Thoracic aorta (tissue), 2 donors: ENCODE results near the gene TCF7L2. TPM values are rescaled to one million over a fixed set of nuclear protein-coding genes. Genes with fewer than 3 reads are reported as not detected.
A peak's percentile ranks its signal among the peaks of the same experiment; 100 is the strongest.

Source experiments
- ATAC-seq: fragments of 150-250 bp; one replicate; pipeline ENCODE4 v1.8.0; 2017; ENCODE audit warnings: low read depth; ENCODE audit not compliant: insufficient number of reproducible peaks, low FRiP score
- DNase-seq: peaks from one replicate; pipeline ENCODE4 v3.0.0-alpha.2; 2020; ENCODE audit warnings: low spot score
- H3K27ac ChIP-seq, 2 donors: fragments of 200-600 bp; sonication (generic); 1 replicate in 1 of 2; 2 replicates in 1 of 2; pipeline ENCODE4 v1.5.1; 2016; ENCODE audit warnings: mild to moderate bottlenecking in 2 of 2, moderate library complexity in 2 of 2
- H3K27me3 ChIP-seq: fragments of 200-600 bp; sonication (generic); replicated peaks from 2 replicates; pipeline ENCODE4 v1.6.0; 2016; ENCODE audit warnings: mild to moderate bottlenecking; ENCODE audit not compliant: insufficient read depth
- H3K36me3 ChIP-seq: fragments of 200-600 bp; sonication (generic); one replicate; pipeline ENCODE4 v1.5.1; 2016
- H3K4me1 ChIP-seq, 2 donors: fragments of 200-600 bp; sonication (generic); 1 replicate in 1 of 2; 2 replicates in 1 of 2; pipeline versions ENCODE4 v1.5.1 to v1.6.0; 2016; ENCODE audit warnings: low read depth in 2 of 2, mild to moderate bottlenecking in 1 of 2; ENCODE audit not compliant: control insufficient read depth in 1 of 2
- H3K4me3 ChIP-seq: fragments of 200-600 bp; sonication (generic); 2 replicates; pipeline ENCODE4 v1.5.1; 2016; ENCODE audit warnings: mild to moderate bottlenecking
- H3K9me3 ChIP-seq: fragments of 200-600 bp; sonication (generic); 2 replicates; pipeline ENCODE4 v1.5.1; 2016
- total RNA-seq, 2 donors: library from RNA; depleted of rRNA; stranded (reverse); fragments of >200 nt; gene quantifications; one replicate each; pipeline versions ENCODE4 v1.1.0 to v1.2.3, GENCODE V29; 2016
- TF ChIP-seq, protein P1 (sequence below): fragments of 200-600 bp; sonication (generic); IDR thresholded peaks from one replicate; pipeline ENCODE4 v1.5.1; 2019; ENCODE audit warnings: antibody characterized with exemption

TCF7L2 gene
- total RNA-seq, 2 donors from 2014 or later: 21.4 to 50.5 TPM

DNA sequence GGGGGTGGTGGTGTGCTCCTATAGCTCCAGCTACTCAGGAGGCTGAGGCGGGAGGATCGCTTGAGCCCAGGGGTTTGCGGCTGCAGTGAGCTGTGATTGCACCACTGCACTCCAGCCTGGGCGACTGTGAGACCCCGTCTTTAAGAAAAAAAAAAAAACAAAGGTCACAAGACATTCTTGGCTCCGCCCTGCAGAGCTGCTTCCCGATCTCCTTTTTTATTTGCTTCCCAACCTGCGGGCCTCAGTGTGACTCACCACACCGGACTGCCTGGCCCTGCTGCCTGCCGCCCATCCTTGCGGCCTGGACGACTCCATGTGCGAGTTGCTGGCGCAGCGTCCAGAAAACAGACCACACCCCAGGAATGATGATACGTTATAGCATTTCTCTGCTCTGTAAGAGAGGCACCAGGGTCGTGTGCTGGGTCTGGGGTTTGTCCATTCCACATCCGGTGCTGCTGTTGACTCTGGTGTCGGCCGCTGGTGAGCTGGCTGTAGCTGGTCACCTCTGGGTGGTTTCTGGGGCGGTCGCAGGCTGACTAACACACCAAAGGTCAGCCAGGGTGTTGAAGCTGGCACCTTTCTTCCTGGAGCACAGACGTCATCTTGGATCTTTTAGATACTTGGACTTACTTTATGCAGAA is 123.6 kb downstream of the TCF7L2 start:
- no peaks in the 10 kb centered on the region for H3K9me3 ChIP-seq
- peak overlapping the region; percentile 81 to 86 for H3K27ac ChIP-seq
- H3K27me3 ChIP-seq: no peaks in the 10 kb centered on the region
- TF ChIP-seq, protein P1, sequence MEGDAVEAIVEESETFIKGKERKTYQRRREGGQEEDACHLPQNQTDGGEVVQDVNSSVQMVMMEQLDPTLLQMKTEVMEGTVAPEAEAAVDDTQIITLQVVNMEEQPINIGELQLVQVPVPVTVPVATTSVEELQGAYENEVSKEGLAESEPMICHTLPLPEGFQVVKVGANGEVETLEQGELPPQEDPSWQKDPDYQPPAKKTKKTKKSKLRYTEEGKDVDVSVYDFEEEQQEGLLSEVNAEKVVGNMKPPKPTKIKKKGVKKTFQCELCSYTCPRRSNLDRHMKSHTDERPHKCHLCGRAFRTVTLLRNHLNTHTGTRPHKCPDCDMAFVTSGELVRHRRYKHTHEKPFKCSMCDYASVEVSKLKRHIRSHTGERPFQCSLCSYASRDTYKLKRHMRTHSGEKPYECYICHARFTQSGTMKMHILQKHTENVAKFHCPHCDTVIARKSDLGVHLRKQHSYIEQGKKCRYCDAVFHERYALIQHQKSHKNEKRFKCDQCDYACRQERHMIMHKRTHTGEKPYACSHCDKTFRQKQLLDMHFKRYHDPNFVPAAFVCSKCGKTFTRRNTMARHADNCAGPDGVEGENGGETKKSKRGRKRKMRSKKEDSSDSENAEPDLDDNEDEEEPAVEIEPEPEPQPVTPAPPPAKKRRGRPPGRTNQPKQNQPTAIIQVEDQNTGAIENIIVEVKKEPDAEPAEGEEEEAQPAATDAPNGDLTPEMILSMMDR: no peak
- DNase-seq (peak; percentile 82), ATAC-seq (peak; percentile 89)
- peaks cover 26 to 39% of the 10 kb centered on the region in 2 donors for H3K4me1 ChIP-seq
- peak overlapping the region; percentile 55 for H3K4me3 ChIP-seq
- H3K36me3 ChIP-seq: no peaks in the 10 kb centered on the region

DNA sequence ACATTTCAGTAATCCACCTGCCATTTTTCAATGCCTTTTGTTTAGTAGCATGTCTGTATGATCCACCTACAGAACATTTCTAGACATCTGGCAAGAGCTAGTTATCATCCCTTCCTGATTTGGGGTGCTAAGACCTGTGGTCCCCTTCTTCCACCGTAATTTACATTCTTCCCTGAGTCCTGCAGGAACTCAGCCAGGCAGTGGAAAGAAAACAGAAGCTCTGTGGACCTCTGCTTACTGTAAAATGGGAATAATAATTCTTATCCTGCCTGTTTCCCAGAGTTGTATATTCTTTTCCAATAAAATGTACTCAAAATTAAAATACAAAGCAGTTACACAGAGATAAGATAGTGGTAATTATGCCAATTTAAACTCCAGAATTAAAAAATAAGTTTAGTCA is 126.9 kb downstream of the TCF7L2 start:
- Histone ChIP-seq H3K4me3 (no peak overlapping the region), H3K4me1 (peaks cover 17 to 38% of the 10 kb centered on the region in 2 donors)

DNA sequence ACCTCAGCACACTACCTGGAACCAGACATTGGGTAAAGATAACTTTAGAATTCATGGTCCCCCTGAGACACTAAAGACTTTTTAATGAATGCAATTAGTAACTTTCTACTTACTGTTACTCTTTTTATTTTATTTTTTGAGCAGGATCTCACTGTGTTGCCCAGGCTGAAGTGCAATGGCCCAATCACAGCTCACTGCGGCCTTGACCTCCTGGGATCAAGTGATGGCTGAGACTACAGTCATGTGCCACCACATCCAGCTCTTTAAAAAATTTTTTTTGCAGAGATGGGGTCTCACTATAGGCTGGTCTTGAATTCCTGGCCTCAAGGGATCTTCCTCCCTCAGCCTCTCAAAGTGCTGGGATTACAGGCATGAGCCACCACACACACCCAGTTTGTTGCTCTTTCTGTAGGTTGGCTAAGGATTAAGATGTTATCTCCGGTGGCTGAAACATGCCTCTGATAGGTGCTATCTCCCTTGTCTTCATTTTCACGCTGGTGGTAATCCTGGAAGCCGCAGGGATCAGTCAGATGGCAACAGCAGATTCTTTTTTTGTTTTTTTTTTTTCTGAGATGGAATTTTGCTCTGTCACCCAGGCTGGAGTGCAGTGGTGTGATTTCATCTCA is 128.3 kb downstream of the TCF7L2 start:
- no peak overlapping the region for H3K4me3 ChIP-seq
- ATAC-seq: no peak
- DNase-seq: no peak

More for the DNA sequence above, 126.9 kb downstream of the TCF7L2 start:
- TF ChIP-seq, protein P1: no peak
- no peak for ATAC-seq
- no peak for DNase-seq
- Histone ChIP-seq H3K27ac (no peak overlapping the region), H3K36me3 (no peaks in the 10 kb centered on the region), H3K9me3 (no peaks in the 10 kb centered on the region), H3K27me3 (no peaks in the 10 kb centered on the region)

DNA sequence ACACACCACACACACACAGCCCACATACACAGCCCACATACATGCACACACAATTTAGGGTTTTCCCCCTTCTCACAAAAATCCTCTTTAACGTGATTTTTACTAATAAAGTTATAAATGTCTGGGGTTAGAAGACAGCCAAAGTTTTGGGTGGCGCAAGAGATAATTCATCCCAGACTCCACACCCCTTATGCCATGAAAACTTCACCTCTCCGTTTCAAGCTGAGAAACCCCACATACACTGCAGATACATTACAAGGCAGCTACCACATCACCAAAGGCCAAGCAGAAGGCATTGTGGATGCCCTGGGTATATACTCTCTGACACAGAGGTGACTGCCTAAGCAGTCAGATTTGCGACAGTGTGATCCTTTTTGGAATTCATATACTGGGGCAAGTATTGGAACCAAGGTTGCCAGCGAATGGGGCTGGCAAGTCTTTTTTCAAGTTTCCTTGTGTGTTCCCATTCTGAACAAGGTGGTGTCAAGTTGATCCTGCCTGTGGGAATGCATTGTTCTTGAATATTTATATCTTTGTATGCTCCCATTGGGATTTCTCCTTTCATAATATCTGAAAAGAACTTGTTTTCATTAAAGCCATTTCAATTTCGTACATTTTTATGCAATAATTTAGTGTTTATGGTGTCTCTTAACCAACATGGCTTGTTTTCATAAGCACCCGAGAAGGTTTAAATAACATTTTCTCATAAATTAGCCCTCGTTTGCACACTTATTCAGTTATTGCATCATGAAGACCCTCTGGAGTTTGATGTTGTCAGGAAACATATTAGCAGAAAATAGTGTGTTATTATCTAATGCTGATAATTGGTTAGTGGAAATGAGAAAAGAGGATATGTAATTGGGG is 130.2 kb downstream of the TCF7L2 start:
- DNase-seq (no peak), ATAC-seq (no peak)
- Histone ChIP-seq H3K27me3 (no peaks in the 10 kb centered on the region), H3K27ac (no peak overlapping the region), H3K9me3 (no peaks in the 10 kb centered on the region), H3K4me3 (no peak overlapping the region), H3K36me3 (no peaks in the 10 kb centered on the region), H3K4me1 (peaks cover 0 to 14% of the 10 kb centered on the region in 2 donors)
- TF ChIP-seq, protein P1: no peak

More for the DNA sequence above, 128.3 kb downstream of the TCF7L2 start:
- no peaks in the 10 kb centered on the region for H3K36me3 ChIP-seq
- no peaks in the 10 kb centered on the region for H3K9me3 ChIP-seq
- no peaks in the 10 kb centered on the region for H3K27me3 ChIP-seq
- TF ChIP-seq, protein P1: no peak
- H3K27ac ChIP-seq: no peak overlapping the region
- H3K4me1 ChIP-seq: peaks cover 4 to 23% of the 10 kb centered on the region in 2 donors

DNA sequence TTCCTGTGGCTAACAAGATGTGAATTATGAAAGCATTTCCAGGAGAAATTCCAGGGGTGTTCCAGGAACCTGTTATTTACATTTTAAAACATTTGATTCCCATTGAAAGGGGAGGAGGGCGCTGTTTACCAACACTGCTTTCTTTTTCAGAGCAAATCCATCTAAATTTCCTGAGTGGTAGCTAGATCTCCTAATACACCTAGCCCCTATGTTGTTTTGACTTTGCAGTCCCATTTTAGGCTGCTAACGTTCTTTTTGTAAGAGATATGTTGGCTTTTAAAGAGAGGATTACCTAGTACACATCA is 130.8 kb downstream of the TCF7L2 start:
- no peaks in the 10 kb centered on the region for H3K36me3 ChIP-seq
- peaks cover 0 to 15% of the 10 kb centered on the region in 2 donors for H3K4me1 ChIP-seq
- no peak overlapping the region for H3K4me3 ChIP-seq
- DNase-seq (no peak), ATAC-seq (no peak)
- no peak overlapping the region for H3K27ac ChIP-seq
- no peaks in the 10 kb centered on the region for H3K27me3 ChIP-seq
- TF ChIP-seq, protein P1: no peak
- no peaks in the 10 kb centered on the region for H3K9me3 ChIP-seq
